Neutrophil (primary cell): Measurements from ENCODE around the gene DSCAM.

ENCODE experiments used
- H3K27ac ChIP-seq: fragments of 200-600 bp; sonication (generic); 2 replicates; pipeline ENCODE4 v1.5.1; 2016; ENCODE audit warnings: mild to moderate bottlenecking, moderate library complexity
- H3K27me3 ChIP-seq: fragments of 200-600 bp; sonication (generic); 2 replicates; pipeline ENCODE4 v1.6.0; 2016; ENCODE audit warnings: mild to moderate bottlenecking
- H3K36me3 ChIP-seq: fragments of 200-600 bp; sonication (generic); 2 replicates; pipeline ENCODE4 v1.5.1; 2017
- H3K4me1 ChIP-seq, 2 experiments: fragments of 200-600 bp in 1 of 2; sonication (generic) in 1 of 2; 1 replicate in 1 of 2; 2 replicates in 1 of 2; pipeline versions ENCODE4 v1.5.1 to v1.6.1; 2013 to 2016; ENCODE audit warnings: low read depth in 1 of 2, low read length in 1 of 2, mild to moderate bottlenecking in 1 of 2, moderate library complexity in 1 of 2; ENCODE audit not compliant: control insufficient read depth in 1 of 2, insufficient read depth in 1 of 2
- H3K4me3 ChIP-seq, 2 experiments: fragments of 200-600 bp in 1 of 2; sonication (generic) in 1 of 2; 1 replicate in 1 of 2; 2 replicates in 1 of 2; pipeline ENCODE4 v1.5.1; 2013 to 2016; ENCODE audit warnings: low read depth in 1 of 2, low read length in 1 of 2, mild to moderate bottlenecking in 1 of 2, moderate library complexity in 1 of 2
- H3K9me3 ChIP-seq: fragments of 200-600 bp; sonication (generic); 2 replicates; pipeline ENCODE4 v1.5.1; 2016
- CTCF ChIP-seq: fragments of 200-600 bp; sonication (generic); IDR thresholded peaks from 2 replicates; pipeline ENCODE4 v1.5.1; 2016; ENCODE audit warnings: antibody characterized with exemption

Gene DSCAM

GRCh38 chr21:40706806-40707655 is 139.9 kb downstream of the DSCAM start:
- Histone ChIP-seq H3K9me3 (no peaks in the 10 kb centered on the region), H3K4me3 (no peak overlapping the region), H3K4me1 (no peaks in the 10 kb centered on the region), H3K36me3 (no peaks in the 10 kb centered on the region), H3K27me3 (no peaks in the 10 kb centered on the region), H3K27ac (no peak overlapping the region)
- no peak for TF ChIP-seq CTCF

GRCh38 chr21:40706176-40706575 is 140.8 kb downstream of the DSCAM start:
- H3K9me3 ChIP-seq: no peaks in the 10 kb centered on the region
- no peaks in the 10 kb centered on the region for H3K36me3 ChIP-seq
- H3K4me1 ChIP-seq: no peaks in the 10 kb centered on the region
- no peak overlapping the region for H3K4me3 ChIP-seq
- H3K27me3 ChIP-seq: no peaks in the 10 kb centered on the region
- no peak overlapping the region for H3K27ac ChIP-seq
- TF ChIP-seq CTCF: no peak

GRCh38 chr21:40704141-40704540 is 142.8 kb downstream of the DSCAM start:
- Histone ChIP-seq H3K4me3 (no peak overlapping the region), H3K4me1 (no peaks in the 10 kb centered on the region), H3K36me3 (no peaks in the 10 kb centered on the region), H3K27me3 (no peaks in the 10 kb centered on the region), H3K9me3 (no peaks in the 10 kb centered on the region), H3K27ac (no peak overlapping the region)
- no peak for TF ChIP-seq CTCF

GRCh38 chr21:40699366-40699765 is 147.6 kb downstream of the DSCAM start:
- H3K27ac ChIP-seq: no peak overlapping the region
- H3K4me1 ChIP-seq: no peaks in the 10 kb centered on the region
- no peaks in the 10 kb centered on the region for H3K27me3 ChIP-seq
- H3K36me3 ChIP-seq: no peaks in the 10 kb centered on the region
- no peak overlapping the region for H3K4me3 ChIP-seq
- no peak for TF ChIP-seq CTCF
- no peaks in the 10 kb centered on the region for H3K9me3 ChIP-seq

GRCh38 chr21:40696246-40696645 is 150.7 kb downstream of the DSCAM start:
- no peak overlapping the region for H3K4me3 ChIP-seq
- no peaks in the 10 kb centered on the region for H3K36me3 ChIP-seq
- H3K4me1 ChIP-seq: no peaks in the 10 kb centered on the region
- no peaks in the 10 kb centered on the region for H3K27me3 ChIP-seq
- H3K9me3 ChIP-seq: no peaks in the 10 kb centered on the region
- TF ChIP-seq CTCF: no peak
- H3K27ac ChIP-seq: no peak overlapping the region
